GM21390 (cell line): Measurements from ENCODE around the gene SPATA33.

Experiments used
- ATAC-seq: cut with Tn5 transposase; IDR thresholded peaks from one replicate; pipeline ENCODE4 v1.9.1; 2021; ENCODE audit not compliant: unreplicated experiment

SPATA33 gene

DNA sequence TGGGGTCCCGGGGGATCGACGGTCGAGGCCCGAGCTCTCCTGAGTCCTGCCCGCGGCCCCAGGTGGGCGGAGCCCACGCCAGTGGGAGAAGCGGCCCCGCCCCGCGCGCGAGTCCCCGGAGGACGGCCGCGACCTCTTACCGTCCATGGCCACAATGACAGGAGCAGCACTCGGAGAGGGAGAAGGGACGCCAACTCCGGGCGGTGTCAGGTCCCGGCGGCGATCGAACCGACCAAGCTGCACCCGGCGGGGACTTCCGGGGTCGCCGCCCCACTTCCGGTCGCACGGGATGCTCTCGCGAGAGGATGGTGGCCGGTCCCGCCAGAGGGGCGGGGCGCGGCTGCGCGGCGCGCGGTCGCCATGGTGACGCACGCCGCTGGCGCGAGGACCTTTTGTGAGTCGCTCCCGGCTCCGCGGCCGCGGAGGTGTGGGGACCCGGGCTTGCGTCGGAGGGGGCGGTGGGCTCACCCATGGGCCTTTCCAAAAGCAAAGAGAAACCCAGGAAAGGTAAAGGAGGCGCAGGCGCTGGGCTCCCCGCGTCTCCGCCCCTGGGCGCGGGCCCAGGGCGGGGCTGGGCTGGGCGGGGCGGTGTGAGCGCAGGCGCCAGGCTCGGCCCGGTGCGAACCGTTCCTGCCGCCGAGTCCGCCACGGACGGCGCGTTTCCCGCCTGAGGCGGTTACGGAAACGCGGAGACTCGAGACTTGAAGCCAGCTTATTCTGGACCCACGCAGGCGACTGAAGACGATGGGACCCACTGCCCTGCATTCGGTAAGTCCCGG lies at the start of gene SPATA33, which contains the start of gene CHMP1A:
TSS of gene SPATA33 (plus strand) at position 395 of the 779 bp plus-strand sequence. CDS start at position 471, 76 bp downstream.
TSS of gene CHMP1A (minus strand) at position 267 of the 779 bp plus-strand sequence. CDS start at position 147, 120 bp downstream.
- peak; percentile 80 for ATAC-seq

GRCh38 chr16:89607937-89608740 lies 49.5 kb upstream of the SPATA33 start:
- ATAC-seq, result no peak

- ATAC-seq, result no peak
Measured at GRCh38 chr16:89610108-89610453, 47.6 kb upstream of the SPATA33 start.

- ATAC-seq, result no peak
Measured at GRCh38 chr16:89612415-89613166, 45.0 kb upstream of the SPATA33 start.

DNA sequence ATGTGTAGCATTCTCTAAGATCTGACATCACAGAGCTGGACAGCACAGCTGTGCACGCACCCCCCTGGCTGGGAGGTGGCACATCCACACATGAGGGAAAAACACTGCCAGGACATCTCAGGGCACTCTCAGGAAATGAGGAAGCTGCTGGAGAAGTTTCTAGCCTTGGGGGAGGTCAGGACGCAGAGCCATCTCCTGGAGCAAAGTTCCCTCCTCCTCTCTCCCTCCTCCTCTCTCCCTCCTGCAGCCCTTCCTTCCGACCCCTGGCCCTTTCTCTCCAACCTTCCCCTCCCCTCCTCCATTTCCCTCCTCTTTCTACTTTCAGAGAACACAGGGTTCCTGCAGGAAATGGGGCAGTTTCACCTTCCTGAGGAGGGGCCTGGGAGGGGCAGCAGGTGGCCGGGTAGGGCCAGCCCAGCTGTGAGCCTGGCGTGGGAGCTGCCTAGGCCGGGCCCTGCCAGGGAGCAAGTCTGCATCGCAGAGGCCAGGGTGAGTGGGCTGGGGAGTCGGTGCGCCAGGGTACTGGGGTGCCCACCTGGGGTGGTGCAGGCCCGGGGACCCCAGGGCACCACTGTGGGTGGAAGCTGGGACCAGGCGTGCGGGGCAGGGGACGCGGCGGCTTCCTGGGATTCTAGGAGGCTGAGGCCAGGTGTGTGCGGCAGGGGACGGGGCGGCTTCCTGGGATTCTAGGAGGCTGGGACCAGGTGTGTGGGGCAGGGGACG lies 44.2 kb upstream of the SPATA33 start, which contains the start of gene DPEP1:
TSS of gene DPEP1 (plus strand) at position 412 of the 723 bp plus-strand sequence. CDS start 16,769 bp downstream, outside the sequence.
- no peak for ATAC-seq

DNA sequence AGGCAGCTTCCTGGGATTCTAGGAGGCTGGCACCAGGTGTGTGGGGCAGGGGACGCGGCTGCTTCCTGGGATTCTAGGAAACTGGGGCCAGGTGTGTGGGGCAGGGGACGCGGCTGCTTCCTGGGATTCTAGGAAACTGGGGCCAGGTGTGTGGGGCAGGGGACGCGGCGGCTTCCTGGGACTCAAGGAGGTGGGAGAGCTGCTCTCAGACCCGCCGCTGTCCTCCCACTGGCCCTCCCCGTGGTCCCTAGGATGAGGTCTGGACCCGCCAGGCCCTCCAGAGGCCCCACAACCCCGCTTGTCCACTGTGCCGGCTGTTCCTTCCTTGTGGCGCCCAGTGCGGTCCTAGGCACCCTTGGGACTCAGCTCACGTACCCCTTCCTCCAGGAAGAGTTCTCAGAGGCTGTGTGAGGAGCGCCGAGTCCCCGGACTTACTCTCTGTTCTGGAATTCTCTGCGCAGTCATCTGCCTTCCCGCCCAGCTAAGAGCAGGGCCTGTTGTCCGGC lies 43.6 kb upstream of the SPATA33 start:
- ATAC-seq, result no peak

DNA sequence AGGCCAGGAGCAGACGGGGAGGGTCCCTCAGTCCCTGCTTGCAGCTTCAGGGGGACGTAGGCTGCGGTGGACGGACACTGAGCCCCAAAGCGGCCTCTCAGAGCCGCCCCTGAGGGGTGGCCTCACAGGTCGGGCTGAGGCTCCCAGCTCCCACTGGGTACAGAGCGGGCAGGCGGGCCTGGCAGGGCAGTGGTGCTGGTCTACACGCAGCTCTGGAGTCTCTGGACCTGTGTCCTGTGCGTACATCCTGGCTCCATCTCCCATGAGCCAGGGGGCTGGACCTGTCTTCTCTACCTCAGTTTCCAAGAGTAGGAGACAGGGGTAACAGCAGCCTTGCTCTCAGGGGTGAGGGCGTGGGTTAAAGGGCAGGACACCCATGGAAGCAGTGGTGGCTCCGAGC lies 42.5 kb upstream of the SPATA33 start:
- no peak for ATAC-seq

- no peak for ATAC-seq
Measured at GRCh38 chr16:89615596-89616090, 42.0 kb upstream of the SPATA33 start.

DNA sequence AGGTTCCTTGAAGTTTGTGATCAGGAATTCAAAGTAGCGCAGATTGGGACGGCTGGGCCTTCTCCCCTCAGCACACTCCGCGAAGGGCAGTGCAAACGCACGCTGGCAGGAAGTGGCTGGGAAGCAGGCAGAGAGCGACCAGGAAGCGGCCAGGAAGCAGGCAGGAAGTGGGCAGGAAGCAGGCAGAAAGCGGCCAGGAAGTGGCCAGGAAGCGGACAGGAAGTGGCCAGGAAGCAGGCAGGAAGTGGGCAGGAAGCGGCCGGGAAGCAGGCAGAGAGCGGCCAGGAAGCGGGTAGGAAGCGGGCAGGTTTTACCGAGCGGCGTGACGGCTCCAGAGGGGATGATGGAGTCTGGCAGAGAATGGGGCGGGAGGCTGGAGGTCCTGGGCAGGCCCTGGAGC lies 41.0 kb upstream of the SPATA33 start:
- no peak for ATAC-seq

DNA sequence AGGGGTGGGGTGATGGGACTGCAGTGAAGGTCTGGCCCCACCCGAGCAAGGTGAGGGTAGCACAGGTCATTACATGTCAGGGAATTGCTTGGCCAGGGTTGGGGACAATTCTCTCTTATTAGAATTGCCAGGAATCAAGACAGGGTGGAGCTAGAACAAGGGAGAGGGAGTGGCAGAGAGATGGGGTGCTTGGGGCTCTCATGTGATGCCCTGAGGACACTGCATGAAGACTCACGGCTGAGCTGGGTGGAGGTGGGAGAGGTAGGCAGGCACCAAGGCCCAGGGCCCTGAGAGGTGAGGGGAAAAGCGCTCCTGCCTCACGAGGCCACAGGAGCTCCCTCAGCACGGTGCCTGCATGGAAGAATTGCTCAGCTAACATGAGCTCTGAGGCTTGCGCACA lies 40.6 kb upstream of the SPATA33 start:
- ATAC-seq, result no peak

DNA sequence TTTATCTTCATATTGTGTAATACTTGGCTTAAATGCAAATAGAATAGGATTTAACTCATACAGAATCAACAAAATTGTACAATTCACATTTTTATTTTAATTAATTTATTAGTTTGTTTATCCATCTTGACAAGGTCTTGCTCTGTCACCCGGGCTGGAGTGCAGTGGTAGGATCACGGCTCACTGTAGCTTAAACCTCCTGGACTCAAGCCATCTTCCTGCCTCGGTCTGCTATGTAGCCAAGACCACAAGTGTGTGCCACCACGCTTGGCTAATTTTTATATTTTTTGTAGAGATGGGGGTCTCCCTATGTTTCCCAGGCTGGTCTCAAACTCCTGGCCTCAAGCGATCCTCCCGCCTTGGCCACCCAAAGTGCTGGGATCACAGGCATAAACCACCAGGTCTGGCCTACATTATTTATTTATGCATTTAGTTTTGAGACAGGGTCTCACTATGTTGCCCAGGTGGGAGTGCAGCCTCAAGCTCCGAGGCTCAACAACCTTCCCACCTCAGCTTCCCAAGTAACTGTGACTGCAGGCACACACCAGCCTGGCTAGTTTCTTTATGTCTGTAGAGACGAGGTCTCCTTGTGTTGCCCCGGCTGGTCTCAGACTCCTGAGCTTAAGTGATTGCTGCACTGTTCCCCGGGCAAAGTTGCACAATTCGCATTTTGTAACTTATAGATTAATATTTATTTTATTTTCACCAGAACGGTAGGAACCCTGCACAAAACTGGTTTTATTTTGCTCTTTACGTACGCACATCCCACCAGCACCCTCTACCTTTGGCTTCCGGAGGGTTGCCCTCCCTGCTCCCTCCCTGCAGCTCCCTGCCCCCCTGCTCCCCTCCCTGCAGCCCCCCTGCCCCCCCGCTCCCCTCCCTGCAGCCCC lies 39.3 kb upstream of the SPATA33 start:
- ATAC-seq, result no peak

- ATAC-seq, result no peak
Measured at GRCh38 chr16:89619840-89620239, 37.8 kb upstream of the SPATA33 start.

DNA sequence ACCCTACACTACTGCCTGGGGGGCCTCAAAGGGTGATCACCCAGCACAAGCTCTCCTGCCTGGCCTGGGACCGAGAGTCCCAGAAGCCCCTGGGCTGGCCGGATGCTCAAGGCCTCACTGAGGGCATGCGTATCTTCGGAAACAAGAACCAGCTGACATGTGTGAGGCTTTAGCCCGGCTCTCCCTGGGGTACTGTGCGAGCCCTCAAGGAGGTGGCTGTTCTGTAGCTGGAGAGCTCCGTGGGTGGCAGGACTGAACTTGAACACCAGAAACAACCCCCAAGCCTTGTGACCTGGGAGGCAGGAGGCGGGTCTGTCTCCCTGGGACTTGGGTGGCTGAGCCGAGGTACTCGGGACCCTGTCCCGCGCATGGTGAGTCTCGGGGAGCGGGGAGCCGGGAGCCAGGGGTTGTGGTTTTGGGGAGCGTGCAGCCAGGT lies 37.2 kb upstream of the SPATA33 start:
- no peak for ATAC-seq

DNA sequence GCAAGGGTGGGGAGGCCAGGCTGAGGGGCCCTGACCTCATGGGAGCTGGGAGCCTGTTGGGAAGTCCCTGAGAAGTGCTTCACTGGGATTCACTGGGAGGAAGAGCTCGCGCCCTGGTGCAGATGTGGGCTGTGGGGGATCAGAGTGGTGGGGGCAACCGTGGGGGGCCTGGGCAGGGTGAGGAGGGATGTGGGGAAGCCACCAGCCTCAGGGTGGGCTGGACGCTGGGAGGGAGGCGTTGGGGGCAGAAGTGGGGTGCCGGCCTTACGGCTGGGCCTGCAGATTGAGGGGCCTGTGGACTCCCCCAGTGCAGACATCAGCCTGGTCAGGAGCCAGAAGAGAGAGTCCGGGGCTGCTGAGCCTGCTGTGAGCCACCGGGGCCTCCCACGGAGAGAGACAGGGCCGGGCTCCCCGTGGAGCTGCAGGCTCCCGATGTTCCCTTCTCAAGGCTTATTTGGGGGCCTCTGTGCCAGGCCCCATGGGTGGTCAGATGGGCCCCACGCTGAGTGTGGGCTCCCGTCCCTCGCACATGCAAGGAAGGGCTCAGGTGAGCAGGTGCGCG lies 36.4 kb upstream of the SPATA33 start:
- ATAC-seq, result no peak

- no peak for ATAC-seq
Measured at GRCh38 chr16:89621698-89622409, 35.8 kb upstream of the SPATA33 start.

- no peak for ATAC-seq
Measured at GRCh38 chr16:89623511-89624261, 34.0 kb upstream of the SPATA33 start.
